GM19438 (cell line): Measurements from ENCODE around the gene IL1RAPL1.
"Not testable (repeated sequence)": the region's sequence is repeated elsewhere in the genome, so short reads cannot be mapped to it uniquely, and the experiment has no call there.

Experiments used
- ATAC-seq: cut with Tn5 transposase; IDR thresholded peaks from one replicate; pipeline ENCODE4 v1.9.1; 2021; ENCODE audit warnings: low read depth; ENCODE audit not compliant: unreplicated experiment

The IL1RAPL1 gene

GRCh38 chrX:29237972-29238371, 650.7 kb downstream of the IL1RAPL1 start:
- no peak for ATAC-seq

DNA sequence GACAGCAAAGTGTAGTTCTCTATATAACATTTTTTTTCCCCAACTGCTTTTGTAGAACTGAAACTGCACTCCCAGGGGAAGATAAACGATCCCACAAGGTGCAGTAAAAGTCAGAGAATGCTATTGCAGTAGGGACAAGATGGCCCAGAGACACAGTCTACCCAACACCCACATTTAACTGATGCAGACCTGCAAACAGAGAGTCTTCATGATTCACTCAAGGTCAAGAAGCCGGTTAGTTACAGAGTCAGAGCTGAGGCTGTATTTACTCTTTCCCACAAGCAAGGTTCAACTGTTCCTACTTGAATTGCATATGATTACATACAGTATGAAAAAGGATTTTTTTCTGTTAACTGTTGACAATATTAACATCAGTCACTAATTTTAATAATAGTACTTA, 654.6 kb downstream of the IL1RAPL1 start:
- no peak for ATAC-seq

DNA sequence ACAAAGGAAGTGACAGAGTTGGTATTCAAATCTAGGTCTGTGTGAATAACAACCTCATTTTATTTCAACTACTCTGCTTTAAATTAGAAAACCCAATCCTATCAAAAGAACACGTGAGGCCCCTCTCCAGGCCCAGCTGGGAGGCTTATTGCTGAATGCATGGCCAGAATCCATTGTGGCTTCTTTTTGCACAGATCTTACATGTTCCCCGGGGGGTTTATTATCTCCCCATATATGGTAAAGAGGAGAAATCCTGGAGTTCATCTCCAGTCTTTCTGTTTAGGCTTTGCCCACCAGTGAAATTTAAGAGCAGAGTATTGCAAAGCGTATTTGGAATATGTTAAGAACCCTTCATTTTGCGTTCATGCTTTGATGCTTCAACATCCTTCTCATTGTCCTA, 655.6 kb downstream of the IL1RAPL1 start:
- no peak for ATAC-seq

GRCh38 chrX:29243942-29244341, 656.7 kb downstream of the IL1RAPL1 start:
- ATAC-seq = no peak

- no peak for ATAC-seq
These were observed 667.3 kb downstream of the IL1RAPL1 start for GRCh38 chrX:29254515-29254914.

DNA sequence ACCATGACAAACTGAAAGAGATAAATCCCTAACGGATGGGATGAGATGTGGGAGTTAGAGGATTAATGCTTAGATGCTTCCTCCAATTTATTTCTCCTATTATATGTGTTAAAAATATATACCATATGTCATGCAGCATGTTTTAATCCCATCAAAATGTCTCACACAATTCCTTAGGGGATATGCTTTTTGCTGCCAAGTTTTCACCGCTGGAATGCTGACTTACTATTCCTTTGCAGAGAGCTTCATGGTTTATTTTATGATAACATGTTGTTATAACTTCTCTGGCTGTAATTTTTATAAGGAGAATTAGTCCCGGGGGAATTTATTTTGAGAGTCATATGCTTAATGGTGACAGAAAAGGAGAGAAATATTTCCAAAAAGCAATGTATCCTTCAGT, 670.3 kb downstream of the IL1RAPL1 start:
- ATAC-seq = no peak

GRCh38 chrX:29269390-29269789, 682.1 kb downstream of the IL1RAPL1 start:
- no peak for ATAC-seq

- ATAC-seq = no peak
These were observed 687.3 kb downstream of the IL1RAPL1 start for GRCh38 chrX:29274517-29274916.

DNA sequence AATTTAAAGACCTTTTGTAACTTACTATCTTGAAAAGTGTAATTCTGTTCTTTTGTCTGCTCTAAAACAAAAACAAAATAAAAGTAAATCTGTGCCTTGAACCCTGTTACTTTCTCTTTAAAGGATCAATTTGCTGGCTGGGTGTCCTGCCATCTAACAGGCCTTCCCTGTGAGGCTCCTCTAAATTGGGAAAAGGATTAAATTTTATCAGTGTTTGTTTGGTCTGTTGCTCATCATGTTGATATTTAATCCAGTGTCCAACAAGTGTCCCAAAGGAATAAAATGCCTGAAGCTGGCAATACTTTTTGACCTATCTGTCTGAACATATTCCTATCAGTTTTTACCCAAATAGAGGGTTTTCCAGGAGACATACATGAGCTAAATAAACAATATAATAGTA, 688.7 kb downstream of the IL1RAPL1 start:
- no peak for ATAC-seq

- ATAC-seq = no peak
These were observed 694.0 kb downstream of the IL1RAPL1 start for GRCh38 chrX:29281078-29281742.

DNA sequence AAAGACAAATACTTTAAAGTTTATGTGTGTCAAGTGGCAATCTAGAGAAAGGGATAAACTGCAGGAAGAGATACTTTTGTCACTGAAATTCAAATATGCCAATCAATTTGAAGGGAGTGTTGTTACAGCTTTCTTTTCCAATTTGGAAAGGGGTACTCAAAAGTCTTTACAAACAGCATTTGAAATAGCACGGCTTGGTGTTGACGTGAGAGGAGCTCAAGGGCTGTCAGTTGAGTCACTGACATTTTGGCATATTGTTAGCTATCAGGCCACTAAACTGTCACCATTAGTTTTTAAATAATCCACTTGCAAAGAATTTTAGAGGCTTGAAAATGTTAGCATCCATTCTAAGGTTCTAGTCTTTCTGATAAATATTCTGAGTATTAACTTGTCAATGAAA, 698.4 kb downstream of the IL1RAPL1 start:
- ATAC-seq = no peak

DNA sequence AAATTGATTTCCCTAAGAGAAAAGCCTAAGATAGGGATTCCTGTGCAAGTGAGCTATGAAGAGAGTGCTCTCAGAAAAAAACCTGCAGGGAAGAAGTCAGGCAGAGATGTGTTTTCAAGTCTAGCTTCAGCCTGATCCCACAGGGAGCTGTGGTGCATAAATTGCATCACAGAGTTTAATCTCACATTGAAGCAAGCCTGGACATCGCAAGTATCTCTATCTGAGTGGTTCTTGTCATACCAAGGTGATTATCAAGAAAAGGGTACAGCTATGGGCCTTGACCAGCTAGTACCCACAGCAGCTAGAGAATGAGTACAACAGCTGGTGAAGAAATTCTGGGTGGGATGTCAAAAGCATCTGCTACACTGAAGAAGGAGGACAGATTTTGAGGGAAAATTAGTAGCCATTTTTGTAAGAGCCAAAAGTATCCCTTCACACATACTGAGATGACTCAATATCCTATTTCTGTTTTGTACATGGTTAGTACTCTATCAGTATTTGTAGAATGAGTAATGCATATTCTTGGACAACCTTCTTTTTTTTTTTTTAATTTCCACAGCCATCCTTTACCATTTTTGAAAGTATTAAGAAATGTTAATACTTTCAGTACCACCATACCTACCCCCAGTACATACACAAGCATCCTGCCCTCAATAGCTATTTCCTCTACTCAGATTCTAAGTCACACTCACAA, 708.9 kb downstream of the IL1RAPL1 start:
- no peak for ATAC-seq

DNA sequence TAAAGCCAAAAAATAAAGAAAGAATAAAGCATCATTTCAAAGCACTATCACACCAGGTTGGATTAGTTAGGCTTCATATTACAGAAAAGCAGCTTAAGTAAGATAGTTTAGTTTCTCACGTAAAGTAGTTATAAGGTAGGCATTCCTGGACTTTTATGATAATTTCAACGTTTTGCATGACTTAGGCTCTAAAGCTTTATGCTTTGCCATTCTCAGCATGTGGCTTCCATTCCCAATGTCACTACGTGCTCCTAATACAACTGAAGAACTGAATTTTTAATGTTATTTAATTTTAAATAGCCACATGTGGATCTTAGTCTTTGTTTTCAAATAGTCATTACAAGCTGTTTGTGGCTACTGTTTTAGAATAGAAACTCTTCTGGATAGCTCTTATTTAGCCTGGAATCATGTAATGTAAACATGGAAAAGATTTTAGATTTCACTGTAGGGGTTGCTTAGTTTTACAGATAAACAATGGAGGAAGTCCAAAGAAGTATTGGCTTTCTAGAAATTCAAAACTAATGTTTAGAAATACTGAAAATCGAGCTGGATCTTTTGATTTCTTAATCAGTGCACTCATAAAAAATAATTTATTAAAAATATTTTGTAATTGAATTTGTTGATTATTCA, 710.0 kb downstream of the IL1RAPL1 start:
- ATAC-seq = no peak

- no peak for ATAC-seq
These were observed 712.4 kb downstream of the IL1RAPL1 start for GRCh38 chrX:29299684-29300083.

DNA sequence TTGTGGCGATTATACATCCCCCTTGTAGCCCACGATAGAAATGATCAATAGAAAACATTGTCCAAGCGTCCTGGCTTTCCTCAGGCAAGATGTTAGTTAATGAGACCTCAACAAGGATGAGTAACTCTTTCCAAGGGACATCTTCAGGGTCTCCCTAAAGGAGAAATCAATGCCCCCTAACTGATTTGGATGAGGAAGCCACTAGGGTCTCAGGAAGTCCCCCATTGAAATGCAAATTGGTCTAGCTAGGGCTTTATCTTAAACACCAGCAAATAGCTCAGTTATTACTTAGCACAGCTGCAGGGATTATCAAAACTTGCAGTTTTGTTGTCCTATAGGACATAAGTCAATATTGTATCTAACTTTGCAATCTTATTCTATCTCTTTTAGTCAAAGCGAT, 721.5 kb downstream of the IL1RAPL1 start:
- ATAC-seq = no peak

DNA sequence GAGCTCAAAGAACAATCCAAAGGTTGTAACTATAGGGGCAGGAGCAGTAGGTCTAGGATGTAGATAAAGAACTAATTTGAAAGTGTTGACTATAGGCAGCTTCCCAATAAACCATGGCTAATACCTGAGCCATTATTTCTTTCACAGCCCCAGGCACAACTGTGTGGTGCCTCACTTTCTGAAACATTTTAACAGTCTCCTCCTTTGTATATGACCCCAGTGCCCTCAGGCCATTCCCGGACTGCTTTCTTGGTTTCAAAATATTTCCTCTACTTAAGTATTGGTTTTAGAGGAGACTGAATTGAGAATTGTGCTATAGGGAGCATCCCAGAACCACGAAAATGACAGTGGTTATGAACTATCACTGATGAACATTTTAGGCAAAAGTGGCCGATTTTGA, 728.7 kb downstream of the IL1RAPL1 start:
- ATAC-seq = no peak

DNA sequence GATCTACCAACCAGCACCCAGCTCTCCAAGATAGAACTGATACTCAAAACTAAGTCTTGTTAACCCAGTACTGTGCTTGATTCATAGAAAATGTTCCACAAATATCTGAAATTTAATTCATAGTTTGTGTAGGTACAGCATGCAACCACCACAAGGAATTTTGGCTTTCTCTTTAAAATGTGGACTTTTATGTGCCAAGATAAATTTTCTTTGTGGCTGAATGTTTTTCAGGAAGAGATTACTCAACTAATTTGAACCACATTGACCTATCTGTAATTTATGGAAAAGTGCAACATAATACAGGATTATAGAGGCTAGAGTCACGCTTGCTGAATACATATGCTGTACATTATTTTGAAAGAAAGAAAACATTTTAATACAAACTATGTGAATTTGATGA, 730.8 kb downstream of the IL1RAPL1 start:
- ATAC-seq = no peak

GRCh38 chrX:29332429-29332828, 745.2 kb downstream of the IL1RAPL1 start:
- ATAC-seq = not testable (repeated sequence)

DNA sequence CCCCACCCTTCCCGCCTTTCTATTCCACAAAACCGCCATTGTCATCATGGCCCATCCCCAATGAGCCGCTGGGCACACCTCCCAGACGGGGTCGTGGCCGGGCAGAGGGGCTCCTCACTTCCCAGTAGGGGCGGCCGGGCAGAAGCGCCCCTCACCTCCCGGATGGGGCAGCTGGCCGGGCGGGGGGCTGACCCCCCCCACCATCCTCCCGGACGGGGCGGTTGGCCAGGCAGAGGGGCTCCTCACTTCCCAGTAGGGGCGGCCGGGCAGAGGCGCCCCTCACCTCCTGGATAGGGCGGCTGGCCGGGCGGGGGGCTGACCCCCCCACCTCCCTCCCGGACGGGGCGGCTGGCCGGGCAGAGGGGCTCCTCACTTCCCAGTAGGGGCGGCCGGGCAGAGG, 745.8 kb downstream of the IL1RAPL1 start:
- not testable (repeated sequence) for ATAC-seq

- ATAC-seq = no peak
These were observed 761.0 kb downstream of the IL1RAPL1 start for GRCh38 chrX:29348288-29348687.

- ATAC-seq = no peak
These were observed 772.0 kb downstream of the IL1RAPL1 start for GRCh38 chrX:29359276-29359675.

GRCh38 chrX:29374765-29375164, 787.5 kb downstream of the IL1RAPL1 start:
- ATAC-seq = not testable (repeated sequence)
